ENCODE data around the gene ALKBH3.

ALKBH3 gene

DNA sequence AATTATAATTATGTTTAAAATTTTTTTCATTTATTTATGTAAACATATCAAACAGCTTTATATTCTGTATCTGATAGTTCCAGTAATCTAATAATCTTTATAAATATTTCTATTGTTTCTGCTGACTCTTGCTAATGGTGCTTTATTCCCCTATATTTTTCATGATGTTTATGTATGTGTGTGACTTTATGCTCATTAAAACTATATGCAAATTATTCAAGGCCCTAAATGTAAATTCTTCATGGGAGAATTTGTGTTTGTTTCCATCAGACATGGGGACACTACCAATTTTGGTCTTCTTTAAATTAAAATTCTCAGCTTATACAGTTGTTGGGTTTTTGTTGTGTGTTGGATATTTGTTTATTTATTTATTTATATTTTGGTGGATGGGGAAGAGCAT lies 13.7 kb upstream of the ALKBH3 start:
- H3K9me3 ChIP-seq (ENCODE audit: insufficient read depth, low read length): no peaks in the 10 kb centered on the region; the same call in 1 of the 2 replicates
- H3K4me1 ChIP-seq (ENCODE audit: insufficient read depth, insufficient read length): no peaks in the 10 kb centered on the region
- H3K36me3 ChIP-seq (ENCODE audit: insufficient read depth, insufficient read length, low read length): no peaks in the 10 kb centered on the region
- no peak overlapping the region for H3K9ac ChIP-seq (ENCODE audit: insufficient read length, low read depth)
- no peak overlapping the region for H3K4me3 ChIP-seq (ENCODE audit: insufficient read length, low read depth)
- H3K27me3 ChIP-seq (ENCODE audit: insufficient read depth, insufficient read length): no peaks in the 10 kb centered on the region
- TF ChIP-seq ZNF274 (IDR thresholded peaks at IDR 0.05; ENCODE audit: low read depth, low read length) (no peak), YY1 (IDR thresholded peaks at IDR 0.05; ENCODE audit: insufficient read depth, insufficient read length) (no peak)
- DNase-seq (ENCODE audit: low read depth, low spot score): no peak

DNA sequence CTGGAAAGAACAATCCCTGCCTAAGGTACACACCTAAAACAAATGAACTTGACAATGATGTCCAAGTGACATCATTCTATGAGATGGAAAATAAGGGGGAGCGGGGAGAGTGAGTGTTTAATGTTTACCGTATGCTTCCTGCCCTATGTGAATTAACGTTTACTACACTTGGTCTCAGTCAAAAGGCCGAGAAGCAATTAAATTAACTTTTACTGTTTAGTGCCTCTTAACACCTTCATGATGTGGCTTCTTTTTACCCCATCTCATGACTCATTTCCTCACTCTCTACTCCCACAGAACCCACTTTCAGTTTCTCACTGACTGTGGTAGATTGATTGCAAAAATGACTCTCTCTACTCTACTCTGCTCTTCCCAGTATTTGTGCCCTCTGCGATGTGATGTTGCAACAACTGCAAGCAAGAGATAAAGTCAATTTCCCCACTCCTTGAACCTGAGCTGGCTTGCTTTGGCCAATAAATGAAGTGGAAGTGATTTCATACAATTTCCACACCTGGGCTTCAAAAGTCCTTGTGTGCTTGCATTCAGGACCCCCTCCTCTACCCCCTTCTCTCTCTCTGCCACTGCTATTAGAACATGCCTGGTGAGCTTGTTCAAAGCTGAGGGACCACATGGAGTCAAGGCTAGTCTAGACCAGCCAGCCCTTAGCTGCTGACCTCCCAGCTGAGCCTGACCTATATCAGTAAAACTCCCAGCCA lies 11.6 kb upstream of the ALKBH3 start:
- peaks cover 11% of the 10 kb centered on the region for H3K27me3 ChIP-seq (ENCODE audit: insufficient read depth, insufficient read length)
- no peaks in the 10 kb centered on the region for H3K4me1 ChIP-seq (ENCODE audit: insufficient read depth, insufficient read length)
- no peak overlapping the region for H3K4me3 ChIP-seq (ENCODE audit: insufficient read length, low read depth)
- no peak for DNase-seq (ENCODE audit: low read depth, low spot score)
- H3K9ac ChIP-seq (ENCODE audit: insufficient read length, low read depth): no peak overlapping the region
- H3K36me3 ChIP-seq (ENCODE audit: insufficient read depth, insufficient read length, low read length): no peaks in the 10 kb centered on the region
- H3K9me3 ChIP-seq (ENCODE audit: insufficient read depth, low read length): no peaks in the 10 kb centered on the region; the same call in 1 of the 2 replicates
- TF ChIP-seq SUZ12 (IDR thresholded peaks at IDR 0.05; ENCODE audit: extremely low read depth, insufficient read depth, insufficient read length) (no peak), ZNF274 (IDR thresholded peaks at IDR 0.05; ENCODE audit: low read depth, low read length) (no peak), YY1 (IDR thresholded peaks at IDR 0.05; ENCODE audit: insufficient read depth, insufficient read length) (no peak)

DNA sequence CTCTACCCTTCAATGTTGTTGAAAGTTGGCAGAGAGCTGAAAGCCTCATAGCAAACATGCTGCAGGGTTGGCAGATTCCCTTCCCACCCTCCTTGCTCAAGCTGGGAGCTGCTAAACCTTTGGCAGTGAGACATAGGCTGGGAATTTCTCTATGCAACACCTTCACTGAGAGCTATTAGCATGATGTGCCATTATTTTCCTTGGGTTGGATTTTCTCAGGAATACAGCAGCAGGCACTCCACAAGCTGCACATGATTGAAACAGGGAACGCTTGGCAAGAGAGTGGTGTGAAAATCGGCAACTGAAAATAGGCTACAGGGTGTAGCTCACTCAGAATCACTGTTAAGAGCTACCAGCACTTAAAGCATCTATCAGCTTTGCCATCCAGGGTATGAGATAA lies 9.6 kb upstream of the ALKBH3 start:
- TF ChIP-seq YY1 (IDR thresholded peaks at IDR 0.05; ENCODE audit: insufficient read depth, insufficient read length) (no peak), SUZ12 (IDR thresholded peaks at IDR 0.05; ENCODE audit: extremely low read depth, insufficient read depth, insufficient read length) (no peak), ZNF274 (IDR thresholded peaks at IDR 0.05; ENCODE audit: low read depth, low read length) (no peak)
- no peak overlapping the region for H3K9ac ChIP-seq (ENCODE audit: insufficient read length, low read depth)

DNA sequence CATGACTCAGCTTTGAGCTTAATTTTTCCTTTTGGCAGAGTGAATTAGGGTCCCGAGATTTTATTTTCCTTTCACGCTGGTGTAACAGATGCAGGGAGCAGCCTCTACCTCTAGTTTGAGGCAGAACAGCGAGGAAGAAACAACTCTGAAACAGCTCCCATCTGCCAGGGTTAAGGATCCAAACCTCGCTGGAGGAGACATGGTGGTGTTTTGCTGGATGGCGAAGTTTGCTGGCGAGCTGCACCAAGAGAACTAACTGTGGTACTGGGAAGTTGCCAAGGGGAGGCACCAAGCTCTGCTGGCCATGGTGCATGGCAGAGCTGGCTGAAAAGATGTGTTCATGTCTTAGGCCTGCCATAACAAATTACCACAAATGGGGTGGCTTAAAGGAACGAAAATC lies 7.6 kb upstream of the ALKBH3 start:
- Histone ChIP-seq H3K4me3 (ENCODE audit: insufficient read length, low read depth) (no peak overlapping the region), H3K27me3 (ENCODE audit: insufficient read depth, insufficient read length) (peaks cover 30% of the 10 kb centered on the region), H3K36me3 (ENCODE audit: insufficient read depth, insufficient read length, low read length) (no peaks in the 10 kb centered on the region), H3K9me3 (ENCODE audit: insufficient read depth, low read length) (no peaks in the 10 kb centered on the region), H3K4me1 (ENCODE audit: insufficient read depth, insufficient read length) (no peaks in the 10 kb centered on the region), H3K9ac (ENCODE audit: insufficient read length, low read depth) (no peak overlapping the region)
- no peak for TF ChIP-seq ZNF274 (IDR thresholded peaks at IDR 0.05; ENCODE audit: low read depth, low read length)
- TF ChIP-seq YY1 (IDR thresholded peaks at IDR 0.05; ENCODE audit: insufficient read depth, insufficient read length): no peak
- no peak for TF ChIP-seq SUZ12 (IDR thresholded peaks at IDR 0.05; ENCODE audit: extremely low read depth, insufficient read depth, insufficient read length)
- no peak for DNase-seq (ENCODE audit: low read depth, low spot score)

More for the DNA sequence above, 9.6 kb upstream of the ALKBH3 start:
- no peak for DNase-seq (ENCODE audit: low read depth, low spot score)
- Histone ChIP-seq H3K27me3 (ENCODE audit: insufficient read depth, insufficient read length) (peaks cover 27% of the 10 kb centered on the region), H3K4me3 (ENCODE audit: insufficient read length, low read depth) (no peak overlapping the region), H3K9me3 (ENCODE audit: insufficient read depth, low read length) (no peaks in the 10 kb centered on the region; the same call in 1 of the 2 replicates), H3K4me1 (ENCODE audit: insufficient read depth, insufficient read length) (no peaks in the 10 kb centered on the region), H3K36me3 (ENCODE audit: insufficient read depth, insufficient read length, low read length) (no peaks in the 10 kb centered on the region)

GRCh38 chr11:43874078-43874477 lies 6.6 kb upstream of the ALKBH3 start:
- Histone ChIP-seq H3K4me3 (ENCODE audit: insufficient read length, low read depth) (no peak overlapping the region), H3K9ac (ENCODE audit: insufficient read length, low read depth) (no peak overlapping the region), H3K27me3 (ENCODE audit: insufficient read depth, insufficient read length) (peaks cover 41% of the 10 kb centered on the region), H3K4me1 (ENCODE audit: insufficient read depth, insufficient read length) (no peaks in the 10 kb centered on the region), H3K9me3 (ENCODE audit: insufficient read depth, low read length) (no peaks in the 10 kb centered on the region), H3K36me3 (ENCODE audit: insufficient read depth, insufficient read length, low read length) (no peaks in the 10 kb centered on the region)
- no peak for TF ChIP-seq ZNF274 (IDR thresholded peaks at IDR 0.05; ENCODE audit: low read depth, low read length)
- no peak for TF ChIP-seq SUZ12 (IDR thresholded peaks at IDR 0.05; ENCODE audit: extremely low read depth, insufficient read depth, insufficient read length)
- no peak for TF ChIP-seq YY1 (IDR thresholded peaks at IDR 0.05; ENCODE audit: insufficient read depth, insufficient read length)
- DNase-seq (ENCODE audit: low read depth, low spot score): no peak

DNA sequence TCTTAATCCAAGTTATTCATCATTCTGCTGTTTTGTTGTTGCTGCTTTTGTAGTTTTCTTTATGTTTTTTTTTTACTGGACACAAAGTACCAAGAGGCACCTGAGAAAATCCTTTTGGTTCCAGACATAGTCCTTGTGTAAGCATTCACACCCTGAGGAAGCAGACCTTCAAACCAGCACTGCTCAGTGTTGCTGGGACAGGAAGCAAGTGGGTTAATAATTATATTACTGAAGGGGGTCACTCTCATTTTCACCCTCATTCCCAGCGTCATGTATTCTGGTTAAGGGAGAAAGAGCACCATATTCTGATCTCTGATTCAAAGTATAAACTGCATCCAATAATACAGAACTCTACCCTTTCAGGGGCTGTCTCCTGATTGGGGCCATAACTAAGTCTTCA lies 5.9 kb upstream of the ALKBH3 start:
- no peak overlapping the region for H3K4me3 ChIP-seq (ENCODE audit: insufficient read length, low read depth)
- H3K27me3 ChIP-seq (ENCODE audit: insufficient read depth, insufficient read length): peaks cover 47% of the 10 kb centered on the region
- TF ChIP-seq SUZ12 (IDR thresholded peaks at IDR 0.05; ENCODE audit: extremely low read depth, insufficient read depth, insufficient read length) (no peak), YY1 (IDR thresholded peaks at IDR 0.05; ENCODE audit: insufficient read depth, insufficient read length) (no peak), ZNF274 (IDR thresholded peaks at IDR 0.05; ENCODE audit: low read depth, low read length) (no peak)
- H3K4me1 ChIP-seq (ENCODE audit: insufficient read depth, insufficient read length): no peaks in the 10 kb centered on the region
- DNase-seq (ENCODE audit: low read depth, low spot score): no peak
- H3K36me3 ChIP-seq (ENCODE audit: insufficient read depth, insufficient read length, low read length): no peaks in the 10 kb centered on the region
- H3K9me3 ChIP-seq (ENCODE audit: insufficient read depth, low read length): no peaks in the 10 kb centered on the region
- H3K9ac ChIP-seq (ENCODE audit: insufficient read length, low read depth): no peak overlapping the region

DNA sequence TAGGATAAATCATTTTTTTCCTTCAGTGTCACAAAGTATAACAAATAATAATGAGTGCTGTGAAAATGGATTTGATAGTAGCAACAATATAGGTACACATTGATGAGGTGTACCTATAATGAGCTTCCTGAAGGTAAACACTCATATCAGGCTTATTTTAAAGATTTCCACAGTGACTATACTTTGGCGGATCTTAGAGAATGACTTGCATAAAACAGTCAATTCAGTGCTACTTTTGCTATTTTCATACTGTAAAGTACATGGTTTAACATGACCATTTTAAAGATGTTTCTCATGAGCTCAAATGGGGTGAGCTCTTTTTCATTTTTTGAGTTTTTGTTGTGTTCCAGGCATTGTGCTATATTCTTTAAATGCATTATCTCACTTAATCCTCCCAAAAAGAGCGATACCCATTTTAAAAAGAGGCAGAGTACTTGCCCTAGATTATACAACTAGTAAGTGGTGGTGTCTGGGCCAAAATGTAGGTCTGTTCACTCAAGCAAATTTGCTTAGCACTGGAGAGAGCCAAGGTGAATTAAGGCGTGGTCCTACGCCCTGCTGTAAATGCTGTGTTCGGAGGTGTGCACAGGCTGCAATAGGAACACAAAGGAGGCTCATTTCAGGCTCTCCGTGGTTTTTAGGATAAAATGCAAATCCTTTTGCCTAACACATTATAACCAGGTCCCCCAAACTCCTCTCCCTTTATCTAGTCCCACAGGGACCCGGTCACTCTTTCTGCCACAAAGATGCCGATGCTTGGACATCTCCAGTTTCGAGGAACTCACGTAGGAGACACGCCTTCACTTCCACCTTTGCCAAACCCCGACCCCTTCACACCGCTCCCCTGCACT lies 617 bp upstream of the ALKBH3 start:
- peak overlapping the region; percentile 92 for H3K4me3 ChIP-seq (ENCODE audit: insufficient read length, low read depth)
- H3K9ac ChIP-seq (ENCODE audit: insufficient read length, low read depth): no peak overlapping the region
- H3K27me3 ChIP-seq (ENCODE audit: insufficient read depth, insufficient read length): peaks cover 28% of the 10 kb centered on the region
- no peaks in the 10 kb centered on the region for H3K4me1 ChIP-seq (ENCODE audit: insufficient read depth, insufficient read length)
- DNase-seq (ENCODE audit: low read depth, low spot score): no peak
- H3K36me3 ChIP-seq (ENCODE audit: insufficient read depth, insufficient read length, low read length): peaks cover 27% of the 10 kb centered on the region
- H3K9me3 ChIP-seq (ENCODE audit: insufficient read depth, low read length): no peaks in the 10 kb centered on the region
- no peak for TF ChIP-seq SUZ12 (IDR thresholded peaks at IDR 0.05; ENCODE audit: extremely low read depth, insufficient read depth, insufficient read length)
- no peak for TF ChIP-seq ZNF274 (IDR thresholded peaks at IDR 0.05; ENCODE audit: low read depth, low read length)
- no peak for TF ChIP-seq YY1 (IDR thresholded peaks at IDR 0.05; ENCODE audit: insufficient read depth, insufficient read length)

All from NT2/D1 (cell line).